Activated effector memory CD4-positive, alpha-beta T cell treated with Interleukin-2 at 50 U/mL for 16 hours (primary cell): ENCODE measurements around the gene MFAP4.

Experiments used
- DNase-seq: peaks from one replicate; pipeline ENCODE4 v3.0.0-alpha.2; 2020

The MFAP4 gene

DNA sequence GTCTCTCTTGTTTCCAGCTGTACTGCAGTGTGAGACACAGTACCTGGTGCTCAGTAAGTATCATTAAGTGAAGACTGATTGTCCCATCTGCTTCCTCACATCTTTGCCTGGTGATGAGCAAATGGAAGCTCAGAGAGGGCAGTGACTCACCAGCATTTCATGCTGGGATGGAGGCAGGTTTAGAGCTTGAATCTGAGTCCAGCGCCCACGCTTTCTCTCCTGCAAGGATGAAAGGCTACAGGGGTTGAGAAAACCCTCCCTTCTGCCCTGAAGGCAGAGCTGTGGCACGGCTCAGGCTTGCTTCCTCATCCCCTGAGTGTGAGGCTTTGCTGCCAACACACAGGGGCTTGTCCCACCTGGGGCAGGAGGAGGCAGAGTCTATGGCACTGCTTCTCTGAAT, 22.5 kb upstream of the MFAP4 start:
- no peak for DNase-seq

DNA sequence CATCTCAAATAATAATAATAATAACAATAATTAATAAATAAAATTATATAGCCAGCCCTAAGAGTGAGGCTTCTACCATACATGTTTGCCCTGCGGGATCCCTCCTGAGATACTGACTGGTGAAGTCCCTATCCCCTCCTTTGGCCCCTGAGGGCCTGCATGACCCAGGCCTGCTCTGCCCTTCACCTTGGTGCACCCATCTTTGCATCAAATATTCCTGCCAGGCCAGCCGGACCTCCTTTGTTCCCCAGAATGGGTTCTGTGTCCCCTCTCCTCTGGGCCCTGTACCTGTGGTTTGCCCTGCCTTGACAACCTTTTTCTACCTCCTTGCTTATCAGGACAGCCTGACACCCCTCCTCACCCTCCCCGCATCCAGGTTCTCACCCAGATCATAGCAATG, 22.1 kb upstream of the MFAP4 start:
- DNase-seq: no peak

DNA sequence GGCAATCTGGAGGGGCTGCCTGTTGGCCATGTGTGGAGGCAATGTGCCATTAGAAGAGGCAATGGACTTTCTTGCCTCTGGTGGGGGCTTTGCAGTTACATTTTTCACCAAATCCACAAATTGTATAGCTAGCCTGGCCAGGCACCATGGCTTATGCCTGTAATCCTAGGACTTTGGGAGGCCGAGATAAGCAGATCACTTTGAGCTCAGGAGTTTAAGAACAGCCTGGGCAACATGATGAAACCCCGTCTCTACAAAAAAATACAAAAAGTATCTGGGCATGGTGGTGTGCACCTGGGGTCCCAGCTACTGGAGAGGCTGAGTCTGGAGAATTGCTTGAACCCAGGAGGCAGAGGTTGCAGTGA, 21.3 kb upstream of the MFAP4 start:
- no peak for DNase-seq

DNA sequence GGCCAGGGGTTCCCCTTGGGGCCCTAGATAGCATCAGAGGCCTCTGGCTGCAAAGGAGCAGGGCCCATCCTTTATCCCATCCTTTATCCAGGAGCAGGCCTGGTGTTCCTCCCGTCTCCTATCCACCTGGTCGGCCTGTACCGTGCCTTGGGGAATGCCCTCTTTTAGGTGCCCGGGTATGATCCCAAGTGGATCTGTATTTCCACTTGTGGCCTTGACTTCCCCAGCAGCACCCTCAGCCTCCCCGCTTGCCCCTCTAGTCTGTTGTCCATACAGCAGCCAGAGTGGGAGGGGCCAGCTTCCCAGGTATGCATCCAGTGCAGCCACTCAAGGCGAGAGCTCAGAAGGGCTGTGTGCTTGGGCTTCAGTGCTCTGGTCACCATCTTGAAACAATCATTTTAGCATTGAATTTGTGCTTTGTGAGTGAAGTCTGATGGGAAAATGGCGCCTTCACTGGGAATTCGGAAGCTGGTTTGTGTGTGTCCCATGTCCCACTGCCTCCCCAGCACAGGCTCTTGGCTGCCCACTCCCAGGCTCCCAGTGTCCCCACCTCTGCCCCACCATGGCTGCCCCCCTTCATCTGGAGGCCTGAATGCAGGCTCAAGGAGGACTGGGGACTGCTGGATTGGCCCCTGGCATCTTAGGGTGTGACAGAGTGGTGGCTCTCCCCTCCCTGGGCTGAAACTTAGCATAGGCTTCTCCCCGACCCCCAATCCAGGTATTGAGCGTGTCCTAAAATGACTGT, 20.8 kb upstream of the MFAP4 start:
- DNase-seq: no peak

DNA sequence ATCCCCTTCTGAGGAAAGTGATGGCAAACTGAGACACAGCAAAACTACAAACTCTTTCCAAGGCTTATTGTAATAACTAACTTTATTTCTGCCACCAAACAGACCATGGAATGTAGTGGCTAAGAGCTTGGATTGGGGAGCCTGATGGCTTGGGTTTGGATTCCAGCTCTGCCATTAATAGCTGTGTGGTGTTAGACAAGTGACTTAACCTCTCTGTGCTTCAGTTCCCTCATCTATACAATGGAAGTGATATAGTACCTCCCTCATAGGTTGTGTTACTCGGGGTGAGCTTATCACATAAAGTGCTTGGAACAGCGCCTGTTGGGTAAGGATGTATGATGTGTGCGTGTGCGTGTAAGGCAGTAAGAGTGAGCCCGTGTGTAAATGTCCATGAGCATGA, 18.1 kb upstream of the MFAP4 start:
- no peak for DNase-seq

DNA sequence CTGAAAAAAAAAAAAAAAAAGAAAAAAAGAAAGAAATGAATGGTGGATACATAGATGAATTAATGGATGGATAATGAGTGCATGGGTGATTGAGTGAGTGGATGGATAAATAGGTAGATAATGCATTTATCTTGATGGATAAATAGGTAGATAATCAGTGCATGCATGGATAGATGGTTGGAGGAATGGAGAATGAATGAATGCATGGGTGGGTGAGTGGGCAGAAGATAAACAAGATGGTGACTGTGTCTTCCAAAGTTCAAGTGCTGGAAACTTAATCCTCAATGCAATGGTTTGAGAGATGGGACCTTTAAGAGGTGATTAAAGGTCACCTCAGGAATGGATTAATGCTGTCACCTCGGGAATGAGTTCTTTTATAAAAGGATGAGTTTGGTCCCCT, 17.3 kb upstream of the MFAP4 start:
- no peak for DNase-seq

DNA sequence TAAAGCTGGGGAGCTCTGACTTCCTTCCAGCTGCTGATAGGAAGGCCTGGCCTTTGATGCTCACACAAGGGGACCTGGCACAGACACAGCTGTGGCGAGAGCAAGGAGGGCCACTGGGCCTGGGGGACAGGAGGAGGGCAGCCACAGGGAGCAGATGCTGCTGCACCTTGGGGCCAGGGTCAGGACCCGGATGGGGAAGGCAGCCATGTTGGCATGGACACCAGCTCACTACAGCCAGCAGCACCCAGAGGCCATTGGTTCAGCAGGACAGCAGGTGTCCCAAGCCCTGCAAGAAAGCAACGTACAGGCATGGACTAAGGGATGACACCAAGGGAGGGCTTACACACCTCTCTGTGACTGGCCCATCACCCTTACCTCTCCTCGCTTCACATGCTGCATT, 16.0 kb upstream of the MFAP4 start:
- DNase-seq: no peak

DNA sequence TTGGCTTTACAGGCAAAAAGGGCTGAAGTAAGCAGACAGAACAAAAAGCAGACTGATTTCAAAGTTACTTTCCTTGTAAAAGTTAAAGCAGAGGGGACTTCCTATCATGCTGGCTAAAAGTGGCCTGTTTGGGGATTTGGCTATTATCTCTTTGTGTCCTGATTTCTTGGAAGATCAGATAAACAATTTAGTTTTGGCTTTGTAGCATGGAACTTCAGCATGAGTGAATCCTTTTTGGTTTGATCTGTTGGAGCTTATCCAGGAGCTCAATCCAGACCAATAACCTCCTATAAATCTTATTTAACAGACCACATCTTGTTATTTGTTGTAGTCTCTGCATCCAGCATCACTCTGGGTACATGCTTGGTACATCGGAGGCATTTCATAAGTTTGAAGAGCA, 15.2 kb upstream of the MFAP4 start:
- no peak for DNase-seq

DNA sequence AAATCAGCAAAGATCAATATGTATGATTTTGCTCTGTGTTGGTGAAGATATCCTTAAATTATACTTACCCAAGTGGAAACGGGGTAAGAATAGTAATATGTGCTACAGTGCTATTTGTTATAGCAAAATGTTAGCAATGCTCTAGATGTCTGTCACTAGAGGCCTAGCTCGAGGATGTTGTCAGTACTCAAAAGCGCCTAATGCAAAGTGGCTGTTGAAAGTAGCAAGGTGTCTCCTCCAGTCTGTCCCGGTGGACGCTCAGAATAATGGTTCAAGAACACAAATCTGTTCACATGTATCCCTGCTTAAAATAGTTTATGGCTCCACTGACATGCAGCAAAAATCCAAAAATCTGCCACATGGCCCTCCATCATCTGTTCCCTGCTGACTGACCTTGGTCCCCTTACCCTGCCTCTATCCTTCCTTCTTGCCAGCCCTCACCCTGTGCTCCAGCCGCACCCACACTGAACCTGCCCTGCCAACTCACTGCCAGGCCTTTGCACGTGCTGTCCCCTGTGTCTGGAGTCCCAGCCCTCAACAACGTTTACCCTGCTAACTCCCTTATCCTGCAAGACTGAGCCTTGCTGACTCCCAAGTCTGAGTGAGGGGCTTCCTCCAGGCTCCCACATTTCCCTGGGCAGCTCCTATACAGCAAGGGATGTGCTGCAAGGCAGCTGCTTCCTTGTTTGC, 14.5 kb upstream of the MFAP4 start:
- no peak for DNase-seq

DNA sequence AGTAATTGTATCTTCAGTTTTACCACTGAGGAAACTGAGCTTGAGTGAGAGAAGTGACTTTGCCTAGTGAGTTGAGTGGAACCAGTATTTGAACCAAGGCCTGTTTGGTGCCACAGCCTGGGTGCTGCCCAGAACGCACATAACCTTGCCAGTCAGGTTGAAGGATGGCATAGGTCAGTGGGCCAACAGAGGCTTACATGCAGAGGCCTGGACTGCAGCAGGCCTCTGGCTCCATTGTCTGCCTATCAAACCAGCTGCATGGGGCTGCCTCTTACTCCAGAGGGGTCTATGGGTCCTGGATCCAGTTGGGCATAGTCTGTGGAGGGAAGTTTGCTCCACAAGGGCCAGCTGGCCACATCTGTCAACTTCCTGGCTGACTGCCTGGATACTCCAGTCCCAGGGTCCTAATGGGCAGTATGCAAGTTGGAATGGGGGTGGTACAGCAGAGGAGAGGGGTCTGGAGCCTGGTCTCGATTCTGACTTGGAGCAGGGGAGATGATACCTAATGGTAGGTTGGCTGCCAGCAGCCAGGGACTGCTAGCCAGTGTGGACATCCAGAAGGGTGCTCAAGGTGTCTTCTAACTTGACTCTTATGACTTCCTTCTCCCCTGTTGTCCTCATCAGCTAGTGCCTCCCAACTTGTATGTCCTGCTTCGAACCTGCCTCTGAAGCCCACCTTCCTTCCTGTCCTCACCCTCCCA, 12.9 kb upstream of the MFAP4 start:
- DNase-seq: no peak

DNA sequence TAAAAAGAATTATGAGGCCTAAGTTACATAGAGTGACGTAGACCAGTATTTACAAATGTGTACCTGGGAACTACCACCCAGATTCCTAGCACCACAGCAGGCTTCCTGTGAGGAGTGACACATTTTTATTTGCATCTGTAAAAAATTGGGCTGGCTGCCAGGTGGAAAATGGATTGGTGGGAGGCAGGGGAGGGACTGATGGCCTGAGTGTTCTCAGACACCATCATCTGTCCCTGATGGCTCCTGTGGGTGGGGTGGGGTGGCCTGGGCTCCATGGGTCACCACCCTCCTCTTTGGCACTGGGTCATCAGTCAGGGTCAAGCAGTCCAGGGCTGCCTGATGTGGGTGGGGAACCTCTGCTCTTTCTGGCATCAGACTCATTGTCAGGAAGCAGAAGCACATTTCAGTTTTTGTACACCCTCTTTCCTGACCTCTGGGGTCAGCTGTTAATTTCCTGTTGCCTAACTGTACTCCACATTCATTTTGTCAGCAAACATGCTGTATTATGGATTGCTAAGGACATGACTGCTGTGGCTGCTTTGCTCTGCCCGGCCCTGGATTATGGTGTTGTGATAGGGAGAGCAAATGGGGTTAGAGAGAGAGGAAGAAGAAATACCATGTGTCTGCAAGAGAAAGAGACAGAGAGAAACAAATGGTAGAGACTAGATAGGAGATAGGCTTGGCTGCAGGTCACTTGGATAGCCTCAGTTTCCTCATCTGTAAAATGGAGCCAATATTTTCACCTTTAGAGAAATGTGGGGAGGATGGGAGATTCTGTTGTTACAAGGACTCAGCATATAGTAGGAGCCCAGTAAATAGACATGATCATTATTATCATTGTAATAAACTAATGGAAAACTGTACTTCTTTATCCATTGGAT, 11.6 kb upstream of the MFAP4 start:
- no peak for DNase-seq

DNA sequence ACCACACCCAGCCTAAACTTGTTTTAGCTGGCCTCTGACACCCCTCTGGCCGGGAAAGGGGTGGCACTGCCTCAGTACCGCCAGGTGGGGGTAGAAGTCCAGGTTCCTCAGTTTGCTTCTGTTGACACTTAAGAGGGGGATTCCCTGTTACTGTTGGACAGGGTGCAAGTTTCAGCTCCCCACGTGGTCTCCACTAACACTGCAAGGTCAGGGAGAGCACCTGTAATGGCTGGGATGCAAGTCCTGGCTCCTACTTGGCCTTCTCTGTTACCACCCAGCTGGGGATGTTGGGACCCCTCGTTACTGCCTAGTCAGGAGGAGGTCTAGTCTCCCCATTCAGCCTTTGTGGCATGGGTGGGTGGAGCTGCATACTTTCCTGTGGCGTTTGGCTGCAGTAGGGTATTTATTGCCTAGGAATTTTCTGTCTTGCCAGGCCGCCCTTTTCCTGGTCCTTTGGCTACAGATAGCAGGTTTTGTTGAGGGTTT, 10.6 kb upstream of the MFAP4 start:
- DNase-seq: no peak

DNA sequence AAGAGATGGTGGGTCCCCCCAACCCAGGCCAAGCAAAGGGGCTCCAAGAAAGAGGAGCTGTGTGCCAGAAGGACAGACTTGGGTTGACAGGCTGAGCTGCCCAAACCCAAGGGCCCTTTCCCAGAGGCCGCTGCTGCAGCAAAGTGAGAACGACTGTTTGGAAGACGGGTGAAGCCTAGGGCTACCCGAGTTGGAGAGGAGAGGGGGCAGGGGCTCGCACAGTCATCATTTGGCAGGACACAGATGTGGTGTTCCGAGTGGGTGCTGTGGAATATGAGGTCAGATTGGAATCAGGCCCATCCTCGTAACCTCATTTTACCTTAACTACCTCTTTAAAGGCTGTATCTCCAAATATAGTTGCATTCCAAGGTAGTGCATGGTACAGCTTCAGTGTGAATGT, 5.3 kb upstream of the MFAP4 start:
- no peak for DNase-seq

DNA sequence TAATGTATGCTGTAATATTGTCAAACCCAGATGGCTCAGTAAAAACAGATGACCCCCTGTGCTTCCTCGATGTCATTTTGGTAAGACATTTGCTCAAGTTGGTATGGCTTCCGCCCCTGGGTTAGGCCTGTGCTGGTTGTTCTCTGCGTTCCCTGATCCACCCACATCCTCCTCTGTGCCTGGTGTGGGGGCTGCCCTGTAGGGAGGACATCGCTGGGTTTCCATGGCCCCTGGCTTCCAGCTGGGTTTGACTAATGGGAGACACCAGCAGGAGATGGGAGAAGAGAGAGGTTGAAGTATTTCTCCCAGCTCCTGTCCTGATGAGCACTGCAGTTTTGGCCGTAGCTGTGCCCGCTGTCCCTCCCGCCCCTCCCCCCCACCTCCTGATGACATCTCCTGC, 4.4 kb upstream of the MFAP4 start:
- DNase-seq: no peak

DNA sequence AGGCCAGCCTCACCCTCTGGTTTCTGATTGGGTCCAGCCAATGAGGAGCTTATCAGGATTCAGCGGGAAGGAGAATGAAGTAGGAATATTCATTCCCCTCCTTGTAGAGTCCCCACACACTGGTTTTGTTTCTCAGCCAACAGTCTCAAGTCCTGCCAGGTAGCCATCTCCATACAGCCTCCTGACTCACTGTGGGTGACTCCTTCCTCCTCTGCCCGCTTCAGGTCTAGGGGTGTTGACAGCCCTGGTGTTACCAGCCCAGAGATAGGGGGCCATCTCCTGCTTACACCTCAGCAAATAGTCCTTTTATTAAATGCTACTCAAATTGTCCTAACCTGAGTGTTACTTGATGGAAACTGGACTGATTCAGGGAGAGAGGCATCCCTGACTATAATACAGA, 4.0 kb upstream of the MFAP4 start:
- no peak for DNase-seq

DNA sequence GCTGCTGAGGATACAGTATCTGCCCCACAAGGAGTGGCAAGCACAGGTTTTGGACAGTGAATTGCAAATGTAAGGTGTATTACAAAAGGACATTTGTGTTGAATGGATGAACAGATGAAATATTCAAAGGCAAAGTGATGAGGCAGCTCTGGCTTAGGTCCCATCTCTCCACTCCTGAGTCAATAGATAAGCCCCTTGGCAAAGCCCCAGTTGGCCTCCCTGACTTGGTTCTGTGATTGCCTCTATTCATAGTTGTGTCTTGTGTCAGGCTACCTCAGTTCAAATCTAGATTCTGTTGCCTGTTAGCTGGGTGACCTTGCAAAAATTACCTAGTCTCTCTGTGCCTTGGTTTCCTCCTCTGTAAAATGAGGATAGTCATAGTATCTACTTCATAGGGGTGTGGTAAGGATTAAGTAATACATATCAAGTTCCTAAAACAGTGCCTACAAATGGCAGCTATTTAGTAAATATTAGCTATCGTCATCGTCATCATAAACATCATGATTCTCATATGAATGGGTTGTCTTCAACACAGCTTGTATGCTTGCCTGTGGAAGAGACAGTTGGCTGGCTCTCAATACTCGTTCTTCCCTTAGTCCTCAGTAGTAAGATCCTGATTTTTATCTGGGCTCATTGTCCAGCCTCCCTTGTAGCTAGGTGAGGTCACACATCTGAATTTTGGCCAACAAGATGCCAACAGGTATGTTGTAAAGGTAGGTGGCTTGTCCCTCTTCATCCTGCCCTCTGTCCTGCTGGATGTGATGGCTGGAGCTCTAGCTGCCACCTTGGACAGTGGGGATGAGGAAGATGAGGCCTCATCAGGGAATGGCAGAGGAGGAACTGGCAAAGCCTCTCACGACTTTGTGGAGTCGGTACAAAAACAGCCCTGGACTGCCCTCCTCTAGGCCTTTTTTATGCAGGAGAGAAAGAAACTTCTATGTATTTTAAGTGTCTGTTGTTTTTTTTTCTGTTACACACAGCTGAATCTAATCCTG, 2.1 kb upstream of the MFAP4 start:
- DNase-seq: no peak

DNA sequence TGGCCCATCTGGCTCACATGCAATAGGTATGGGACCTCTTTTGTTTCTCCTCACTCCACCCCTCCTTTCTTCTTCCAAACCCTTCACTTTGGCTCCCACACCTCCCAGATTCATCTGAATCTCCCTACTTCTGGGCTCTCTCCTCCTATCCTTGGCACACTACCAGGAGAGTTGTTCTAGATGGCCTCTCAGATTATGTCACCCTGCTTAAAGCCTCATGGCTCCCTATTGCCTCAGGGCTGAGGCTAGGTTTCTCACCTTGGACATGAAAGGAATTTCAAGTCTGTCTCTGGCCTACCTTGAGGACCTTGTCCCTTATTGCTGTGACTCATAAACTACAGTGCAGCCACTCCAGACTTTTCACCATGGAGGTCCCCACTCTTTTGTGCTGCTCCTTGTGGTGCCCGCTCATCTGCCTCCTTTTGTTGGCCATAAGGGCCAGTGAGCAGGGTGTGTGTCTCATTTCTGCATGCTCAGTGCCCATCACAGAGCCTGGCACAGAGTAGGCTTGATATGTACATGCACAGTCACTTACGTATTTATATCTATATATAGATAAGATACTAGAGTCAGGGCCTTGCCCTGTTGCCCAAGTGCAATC, 1.0 kb upstream of the MFAP4 start:
- DNase-seq: no peak

DNA sequence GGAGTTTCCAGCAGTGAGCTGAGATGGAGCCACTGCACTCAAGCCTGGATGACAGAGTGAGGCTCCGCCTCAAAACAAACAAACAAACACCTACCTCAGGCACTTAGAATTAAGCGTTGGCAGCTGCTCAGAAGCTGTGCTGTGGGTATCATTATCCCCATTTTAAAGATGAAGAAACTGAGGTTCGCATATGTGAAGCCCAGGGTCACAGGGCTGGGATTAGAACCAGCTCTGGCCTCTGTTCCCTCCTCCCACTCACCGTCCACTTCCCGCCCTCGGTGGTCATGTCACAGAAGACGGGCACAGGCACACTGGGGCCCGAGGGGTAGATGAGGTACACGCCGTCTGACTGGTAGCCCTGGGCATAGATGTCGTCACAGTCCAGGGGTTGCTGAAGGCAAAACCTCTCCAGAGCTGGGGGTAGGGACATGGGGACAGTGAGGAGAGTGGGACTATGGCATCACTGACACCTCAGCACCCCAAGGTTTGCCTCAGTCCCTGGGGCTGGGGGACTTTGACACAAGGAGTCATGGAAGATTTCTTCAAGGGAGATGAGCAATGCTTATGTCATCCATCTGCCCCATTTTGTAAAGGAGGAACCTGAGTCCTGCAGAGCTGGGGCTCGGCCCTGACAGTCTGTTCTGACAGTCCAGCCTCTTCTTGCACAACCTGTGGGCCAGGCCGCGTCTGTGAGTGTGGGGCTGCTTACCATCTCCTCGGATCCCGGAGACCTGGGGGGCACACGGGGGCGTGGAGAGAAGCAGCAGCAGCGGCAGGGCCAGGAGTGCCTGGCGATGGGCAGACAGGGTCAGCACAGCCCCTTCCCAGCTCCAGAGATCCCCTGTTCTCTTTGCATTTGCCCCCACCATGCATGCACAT, 700 bp downstream of the MFAP4 start:
- DNase-seq: no peak

DNA sequence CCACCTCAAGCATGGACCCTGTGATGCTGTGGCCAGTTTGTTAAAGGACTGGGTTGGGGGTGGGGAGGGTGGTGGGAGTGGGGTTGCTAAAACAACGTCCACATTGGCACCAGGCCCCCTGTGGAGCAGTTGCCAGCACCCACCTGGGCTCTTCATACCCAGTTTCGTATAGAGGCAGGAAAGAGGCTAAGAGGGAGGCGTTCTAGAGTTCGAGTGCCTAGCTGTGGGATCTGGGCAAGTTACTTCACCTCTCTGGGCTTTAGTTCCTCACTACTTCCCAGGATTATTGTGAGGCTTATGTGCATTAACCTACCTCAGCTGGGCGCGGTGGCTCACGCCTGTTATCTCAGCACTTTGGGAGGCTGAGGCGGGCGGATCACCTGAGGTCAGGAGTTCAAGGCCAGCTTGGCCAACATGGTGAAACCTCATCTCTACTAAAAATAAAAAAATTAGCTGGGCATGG, 1.4 kb downstream of the MFAP4 start:
- DNase-seq: no peak

DNA sequence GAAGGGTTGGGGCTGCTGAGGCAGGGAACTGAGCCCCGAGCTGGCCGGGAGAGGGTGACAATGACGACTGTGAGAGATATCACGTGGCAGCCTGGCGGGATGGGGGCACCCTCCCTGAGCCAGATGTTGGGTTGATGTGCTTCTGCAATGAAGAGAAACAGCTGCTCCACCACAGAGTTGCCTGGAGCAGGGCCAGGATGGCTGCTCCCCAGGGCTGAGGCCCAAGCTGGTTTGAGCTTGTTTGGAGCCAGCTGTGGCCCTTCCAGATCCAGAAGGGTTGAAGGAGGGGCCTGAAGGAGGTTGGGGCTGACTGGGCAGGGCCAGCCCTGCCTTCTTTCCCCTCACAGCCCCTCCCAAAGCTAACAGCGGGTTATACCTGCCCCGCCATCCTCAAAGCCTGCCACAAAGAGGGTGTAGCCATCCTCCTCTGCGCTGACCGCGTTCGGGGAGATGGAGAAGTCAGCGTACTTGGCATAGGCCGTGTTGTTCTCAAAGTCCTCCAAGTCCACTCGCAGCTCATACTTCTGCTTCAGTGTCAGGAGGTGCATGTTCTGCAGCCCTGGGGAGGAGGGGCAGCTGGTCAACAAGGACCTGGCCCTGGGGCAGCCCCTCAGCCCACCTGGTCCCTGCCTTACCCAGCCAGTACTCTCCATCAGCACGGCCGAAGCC, 2.1 kb downstream of the MFAP4 start:
- DNase-seq: no peak
